Measurements from ENCODE around the gene SYCP2L. TPM values are rescaled to one million over a fixed set of nuclear protein-coding genes. Genes with fewer than 3 reads are reported as not detected.

SYCP2L gene
- total RNA-seq, 1 donor from 2014 or later, result 1.00 TPM

Other genes with a start within 250 kb of the SYCP2L start
- gene C6orf52, start 192.4 kb upstream of the SYCP2L start, total RNA-seq, result 1.7 TPM
- 9.3 TPM for gene PAK1IP1, start 192.1 kb upstream of the SYCP2L start, total RNA-seq
- gene TMEM14C, start 164.0 kb upstream of the SYCP2L start, total RNA-seq, result 112 TPM
- gene TMEM14B, start 139.2 kb upstream of the SYCP2L start, total RNA-seq, result 92.4 TPM
- 0.08 TPM for gene MAK, start 48.5 kb upstream of the SYCP2L start, total RNA-seq
- gene GCM2, start 5.0 kb upstream of the SYCP2L start, total RNA-seq, result not detected
- 1.8 TPM for gene ELOVL2, start 157.3 kb downstream of the SYCP2L start, total RNA-seq
- 12.6 TPM for gene SMIM13, start 206.8 kb downstream of the SYCP2L start, total RNA-seq
- gene ERVFRD-1, start 224.7 kb downstream of the SYCP2L start, total RNA-seq, result not detected

Measured in cardiac septum (tissue), 1 donor.